ENCODE data around the gene AMOTL1.

- TF ChIP-seq CTCF (IDR thresholded peaks at IDR 0.05) (no peak), POLR2A (IDR thresholded peaks at IDR 0.05) (no peak)
Observed at GRCh38 chr11:94721565-94722292, 46.4 kb upstream of the AMOTL1 start.
